ENCODE measurements around the gene MGAT1.

GRCh38 chr5:180801596-180802324 is 846 bp downstream of the MGAT1 start:
- TF ChIP-seq CTCF (IDR thresholded peaks at IDR 0.05) = no peak
- no peak for TF ChIP-seq EP300 (IDR thresholded peaks at IDR 0.05)
- TF ChIP-seq POLR2A (IDR thresholded peaks at IDR 0.05) = no peak

Measured in stomach (tissue), 4 donors.